Measurements from ENCODE around the gene IVL. TPM values are rescaled to one million over a fixed set of nuclear protein-coding genes. Genes with fewer than 3 reads are reported as not detected.

The IVL gene
- total RNA-seq, 2 donors from 2014 or later: not detected

Other genes with a start within 250 kb of the IVL start
- not detected for gene LCE2D, start 245.2 kb upstream of the IVL start, total RNA-seq
- not detected for gene LCE2C, start 233.3 kb upstream of the IVL start, total RNA-seq
- gene LCE2B, start 222.4 kb upstream of the IVL start, total RNA-seq: not detected
- not detected for gene LCE2A, start 210.2 kb upstream of the IVL start, total RNA-seq
- gene LCE4A, start 200.4 kb upstream of the IVL start, total RNA-seq: not detected
- gene KPRP, start 150.5 kb upstream of the IVL start, total RNA-seq: not detected
- gene LCE1F, start 133.4 kb upstream of the IVL start, total RNA-seq: not detected
- gene LCE1E, start 122.3 kb upstream of the IVL start, total RNA-seq: not detected
- not detected for gene LCE1D, start 111.8 kb upstream of the IVL start, total RNA-seq
- not detected for gene LCE1C, start 101.9 kb upstream of the IVL start, total RNA-seq
- not detected for gene LCE1B, start 96.6 kb upstream of the IVL start, total RNA-seq
- gene LCE1A, start 81.1 kb upstream of the IVL start, total RNA-seq: not detected
- gene LCE6A, start 65.7 kb upstream of the IVL start, total RNA-seq: not detected
- not detected for gene LCE7A, start 48.5 kb upstream of the IVL start, total RNA-seq
- not detected for gene SMCP, start 30.2 kb upstream of the IVL start, total RNA-seq
- gene SPRR5, start 38.7 kb downstream of the IVL start, total RNA-seq: not detected
- not detected for gene SPRR4, start 62.1 kb downstream of the IVL start, total RNA-seq
- not detected for gene SPRR1A, start 75.5 kb downstream of the IVL start, total RNA-seq
- not detected for gene SPRR3, start 93.2 kb downstream of the IVL start, total RNA-seq
- not detected for gene SPRR1B, start 122.7 kb downstream of the IVL start, total RNA-seq
- not detected for gene SPRR2D, start 132.6 kb downstream of the IVL start, total RNA-seq
- not detected for gene SPRR2A, start 149.0 kb downstream of the IVL start, total RNA-seq
- not detected for gene SPRR2B, start 163.1 kb downstream of the IVL start, total RNA-seq
- gene SPRR2E, start 186.0 kb downstream of the IVL start, total RNA-seq: not detected
- gene SPRR2F, start 205.0 kb downstream of the IVL start, total RNA-seq: not detected
- not detected for gene SPRR2G, start 242.3 kb downstream of the IVL start, total RNA-seq

All from activated T-cell treated with anti-CD3 and anti-CD28 coated beads, Interleukin-2, amount 50 U/mL, for 72 hours (primary cell).